Measurements from ENCODE around the gene NWD2.

DNA sequence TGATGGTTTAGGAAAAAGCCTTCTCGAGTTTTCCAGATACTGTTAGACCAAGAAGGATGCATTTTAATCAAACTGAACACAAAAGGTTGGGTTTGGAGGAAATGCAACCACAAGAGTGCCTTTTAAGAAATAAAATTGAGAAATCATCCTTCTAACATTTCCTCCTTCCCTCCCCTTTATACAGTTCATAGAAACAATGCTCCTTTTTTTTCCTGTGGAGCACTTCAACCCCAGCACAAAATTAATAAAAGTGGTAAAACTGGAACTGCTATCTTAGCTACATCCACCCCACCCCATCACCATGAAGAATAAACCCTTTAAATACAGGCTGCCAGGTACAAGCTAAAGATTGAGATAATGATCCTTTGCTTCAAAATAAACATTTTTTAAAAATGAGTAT is 230.5 kb downstream of the NWD2 start:
- TF ChIP-seq, protein P1, sequence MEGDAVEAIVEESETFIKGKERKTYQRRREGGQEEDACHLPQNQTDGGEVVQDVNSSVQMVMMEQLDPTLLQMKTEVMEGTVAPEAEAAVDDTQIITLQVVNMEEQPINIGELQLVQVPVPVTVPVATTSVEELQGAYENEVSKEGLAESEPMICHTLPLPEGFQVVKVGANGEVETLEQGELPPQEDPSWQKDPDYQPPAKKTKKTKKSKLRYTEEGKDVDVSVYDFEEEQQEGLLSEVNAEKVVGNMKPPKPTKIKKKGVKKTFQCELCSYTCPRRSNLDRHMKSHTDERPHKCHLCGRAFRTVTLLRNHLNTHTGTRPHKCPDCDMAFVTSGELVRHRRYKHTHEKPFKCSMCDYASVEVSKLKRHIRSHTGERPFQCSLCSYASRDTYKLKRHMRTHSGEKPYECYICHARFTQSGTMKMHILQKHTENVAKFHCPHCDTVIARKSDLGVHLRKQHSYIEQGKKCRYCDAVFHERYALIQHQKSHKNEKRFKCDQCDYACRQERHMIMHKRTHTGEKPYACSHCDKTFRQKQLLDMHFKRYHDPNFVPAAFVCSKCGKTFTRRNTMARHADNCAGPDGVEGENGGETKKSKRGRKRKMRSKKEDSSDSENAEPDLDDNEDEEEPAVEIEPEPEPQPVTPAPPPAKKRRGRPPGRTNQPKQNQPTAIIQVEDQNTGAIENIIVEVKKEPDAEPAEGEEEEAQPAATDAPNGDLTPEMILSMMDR (conservative IDR thresholded peaks at IDR 0.05; ENCODE audit: low read depth, low read length), result no peak
- TF ChIP-seq EZH2 (IDR thresholded peaks at IDR 0.05; ENCODE audit: low read length, unreplicated experiment), result no peak
